Smooth muscle cell (in vitro differentiated cells): Measurements from ENCODE around the gene LRRC4C. TPM values are rescaled to one million over a fixed set of nuclear protein-coding genes. Genes with fewer than 3 reads are reported as not detected.

ENCODE experiments used
- DNase-seq: peaks from one replicate; lab custom pipeline; 2025; ENCODE audit not compliant: unreplicated experiment; lab: John Stamatoyannopoulos, UW
- H2AFZ ChIP-seq: fragments of 200-600 bp; sonication (generic); 2 replicates; pipeline ENCODE4 v1.6.0; 2016; ENCODE audit warnings: antibody characterized with exemption, low read depth, mild to moderate bottlenecking
- H3F3A ChIP-seq: fragments of 200-600 bp; sonication (generic); 2 replicates; pipeline ENCODE4 v1.6.0; 2017; ENCODE audit warnings: antibody characterized with exemption, low read depth
- H3K27ac ChIP-seq: fragments of 200-600 bp; sonication (generic); 2 replicates; pipeline ENCODE4 v1.5.1; 2016; ENCODE audit warnings: low read depth, mild to moderate bottlenecking
- H3K27me3 ChIP-seq: fragments of 200-600 bp; sonication (generic); 2 replicates; pipeline ENCODE4 v1.6.1; 2016; ENCODE audit warnings: low read depth, mild to moderate bottlenecking
- H3K36me3 ChIP-seq: fragments of 200-600 bp; sonication (generic); 2 replicates; pipeline ENCODE4 v1.5.1; 2016; ENCODE audit warnings: low read depth
- H3K4me1 ChIP-seq: fragments of 200-600 bp; sonication (generic); 2 replicates; pipeline ENCODE4 v1.5.1; 2016; ENCODE audit warnings: low read depth
- H3K4me2 ChIP-seq: fragments of 200-600 bp; sonication (generic); 2 replicates; pipeline ENCODE4 v1.6.0; 2016; ENCODE audit warnings: mild to moderate bottlenecking
- H3K4me3 ChIP-seq: fragments of 200-600 bp; sonication (generic); 2 replicates; pipeline ENCODE4 v1.5.1; 2016; ENCODE audit warnings: mild to moderate bottlenecking
- H3K79me2 ChIP-seq: fragments of 200-600 bp; sonication (generic); 2 replicates; pipeline ENCODE4 v1.6.0; 2016; ENCODE audit warnings: low read depth, mild to moderate bottlenecking
- H3K9ac ChIP-seq: fragments of 200-600 bp; sonication (generic); 2 replicates; pipeline ENCODE4 v1.6.0; 2016; ENCODE audit warnings: low read depth
- H3K9me3 ChIP-seq: fragments of 200-600 bp; sonication (generic); replicated peaks from 2 replicates; pipeline ENCODE4 v1.5.1; 2016; ENCODE audit warnings: low read depth
- H4K20me1 ChIP-seq: fragments of 200-600 bp; sonication (generic); 2 replicates; pipeline ENCODE4 v1.6.0; 2016; ENCODE audit warnings: low read depth
- WGBS: methylation state at CpG from one replicate; pipeline ENCODE4 v1.1.7; 2016; ENCODE audit warnings: low lambda C conversion rate; 5-methylcytosine and 5-hydroxymethylcytosine counted together
- polyA plus RNA-seq: library from polyadenylated mRNA; unstranded; fragments of >200 nt; fragmentation: Nextera tagmentation; extraction: Ambion mirVana; gene quantifications from 2 replicates; pipeline ENCODE4 v1.2.1, GENCODE V29; 2016
- total RNA-seq: library from RNA; depleted of rRNA; stranded (reverse); fragments of >200 nt; gene quantifications from 2 replicates; pipeline ENCODE4 v1.2.3, GENCODE V29; 2014
- TF ChIP-seq, protein P1 (sequence below): fragments of 200-600 bp; sonication (generic); IDR thresholded peaks from 2 replicates; pipeline ENCODE4 v1.5.1; 2017; ENCODE audit warnings: borderline replicate concordance, mild to moderate bottlenecking, antibody characterized with exemption; ENCODE audit not compliant: insufficient read depth, poor library complexity, severe bottlenecking

The LRRC4C gene
- total and polyA plus RNA-seq, 2 experiments from 2014 or later, result 7.3 to 10.1 TPM

DNA sequence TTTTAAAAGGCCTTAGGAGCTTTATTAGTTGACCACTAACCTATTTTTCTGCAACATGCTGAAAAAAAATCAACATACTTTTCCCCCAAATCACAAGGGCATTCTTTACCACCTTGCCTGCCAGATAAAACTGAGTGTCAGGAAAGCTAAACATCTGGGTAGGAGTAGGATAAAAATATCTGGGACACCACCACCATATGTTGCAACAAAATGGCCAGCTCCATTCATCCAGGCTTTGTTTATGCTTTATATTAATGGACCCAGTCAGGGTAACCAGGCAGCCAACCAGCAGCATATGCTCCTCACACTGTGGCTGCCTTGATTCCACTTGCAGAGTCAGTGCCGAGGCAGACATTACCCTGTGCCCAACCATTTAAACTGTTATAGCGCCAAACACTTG is 1024.5 kb downstream of the LRRC4C start:
- Histone ChIP-seq H3K4me3 (no peak overlapping the region), H3K4me2 (no peak overlapping the region), H3K9me3 (no peaks in the 10 kb centered on the region), H2AFZ (no peak overlapping the region), H3F3A (no peaks in the 10 kb centered on the region), H3K36me3 (no peaks in the 10 kb centered on the region), H3K79me2 (no peaks in the 10 kb centered on the region), H4K20me1 (no peaks in the 10 kb centered on the region), H3K27me3 (no peaks in the 10 kb centered on the region), H3K27ac (no peak overlapping the region), H3K4me1 (no peaks in the 10 kb centered on the region), H3K9ac (no peak overlapping the region)
- DNase-seq, result no peak
- TF ChIP-seq, protein P1, sequence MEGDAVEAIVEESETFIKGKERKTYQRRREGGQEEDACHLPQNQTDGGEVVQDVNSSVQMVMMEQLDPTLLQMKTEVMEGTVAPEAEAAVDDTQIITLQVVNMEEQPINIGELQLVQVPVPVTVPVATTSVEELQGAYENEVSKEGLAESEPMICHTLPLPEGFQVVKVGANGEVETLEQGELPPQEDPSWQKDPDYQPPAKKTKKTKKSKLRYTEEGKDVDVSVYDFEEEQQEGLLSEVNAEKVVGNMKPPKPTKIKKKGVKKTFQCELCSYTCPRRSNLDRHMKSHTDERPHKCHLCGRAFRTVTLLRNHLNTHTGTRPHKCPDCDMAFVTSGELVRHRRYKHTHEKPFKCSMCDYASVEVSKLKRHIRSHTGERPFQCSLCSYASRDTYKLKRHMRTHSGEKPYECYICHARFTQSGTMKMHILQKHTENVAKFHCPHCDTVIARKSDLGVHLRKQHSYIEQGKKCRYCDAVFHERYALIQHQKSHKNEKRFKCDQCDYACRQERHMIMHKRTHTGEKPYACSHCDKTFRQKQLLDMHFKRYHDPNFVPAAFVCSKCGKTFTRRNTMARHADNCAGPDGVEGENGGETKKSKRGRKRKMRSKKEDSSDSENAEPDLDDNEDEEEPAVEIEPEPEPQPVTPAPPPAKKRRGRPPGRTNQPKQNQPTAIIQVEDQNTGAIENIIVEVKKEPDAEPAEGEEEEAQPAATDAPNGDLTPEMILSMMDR, result no peak
- 96% methylated on average over 2 of the region's 2 CpGs for WGBS

DNA sequence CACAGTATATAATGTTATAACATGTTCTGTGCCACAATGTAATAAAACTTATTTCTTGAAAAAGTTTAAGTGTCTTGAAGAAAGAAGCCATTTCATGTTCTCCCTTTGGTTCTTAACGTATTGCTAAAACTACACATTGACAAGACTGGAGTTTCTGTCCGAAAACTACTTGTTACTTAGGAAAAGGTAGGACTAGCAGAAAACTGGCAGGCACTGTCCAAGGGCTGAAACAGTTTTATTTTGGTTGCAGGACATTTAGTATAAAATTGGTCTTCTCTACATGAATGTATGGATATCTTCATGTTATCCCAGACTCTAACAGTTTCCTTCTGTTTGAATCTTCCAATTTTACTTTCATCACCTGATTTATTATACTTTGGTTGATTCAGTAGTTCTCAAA is 1027.1 kb downstream of the LRRC4C start:
- TF ChIP-seq, protein P1, result no peak
- Histone ChIP-seq H2AFZ (no peak overlapping the region), H4K20me1 (no peaks in the 10 kb centered on the region), H3K79me2 (no peaks in the 10 kb centered on the region), H3K27me3 (no peaks in the 10 kb centered on the region), H3K36me3 (no peaks in the 10 kb centered on the region), H3K4me1 (no peaks in the 10 kb centered on the region), H3K27ac (no peak overlapping the region), H3K4me2 (no peak overlapping the region), H3F3A (no peaks in the 10 kb centered on the region), H3K4me3 (no peak overlapping the region), H3K9me3 (no peaks in the 10 kb centered on the region), H3K9ac (no peak overlapping the region)
- DNase-seq, result no peak
- 93% methylated on average over 2 of the region's 2 CpGs for WGBS

DNA sequence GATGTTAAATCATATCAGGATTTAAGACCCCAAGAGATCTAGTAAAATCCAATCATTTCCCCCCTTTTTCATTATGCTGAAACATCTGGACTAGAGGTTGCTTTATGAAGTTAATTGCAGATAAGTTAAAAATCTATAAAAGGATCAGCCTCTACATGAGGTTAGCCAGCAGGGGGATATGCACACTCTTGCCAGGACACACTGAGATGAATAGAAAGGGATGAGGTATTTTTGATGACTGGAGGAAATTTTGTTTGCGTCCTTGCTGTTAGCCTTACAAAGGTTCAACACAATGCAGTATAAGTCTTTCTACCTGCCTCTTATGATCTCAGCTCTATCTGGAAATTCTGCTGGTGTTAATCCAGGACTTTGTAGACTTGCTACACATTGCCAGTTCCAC is 1034.3 kb downstream of the LRRC4C start:
- no peaks in the 10 kb centered on the region for H3K4me1 ChIP-seq
- TF ChIP-seq, protein P1, result no peak
- no peaks in the 10 kb centered on the region for H3K36me3 ChIP-seq
- no peak overlapping the region for H3K9ac ChIP-seq
- H3F3A ChIP-seq, result no peaks in the 10 kb centered on the region
- no peak for DNase-seq
- no peak overlapping the region for H2AFZ ChIP-seq
- no peak overlapping the region for H3K4me2 ChIP-seq
- H3K4me3 ChIP-seq, result no peak overlapping the region
- H3K9me3 ChIP-seq, result no peaks in the 10 kb centered on the region
- H3K27me3 ChIP-seq, result no peaks in the 10 kb centered on the region
- no peaks in the 10 kb centered on the region for H3K79me2 ChIP-seq
- no peak overlapping the region for H3K27ac ChIP-seq
- no peaks in the 10 kb centered on the region for H4K20me1 ChIP-seq
- 90% methylated on average over 1 of the region's 1 CpG for WGBS

DNA sequence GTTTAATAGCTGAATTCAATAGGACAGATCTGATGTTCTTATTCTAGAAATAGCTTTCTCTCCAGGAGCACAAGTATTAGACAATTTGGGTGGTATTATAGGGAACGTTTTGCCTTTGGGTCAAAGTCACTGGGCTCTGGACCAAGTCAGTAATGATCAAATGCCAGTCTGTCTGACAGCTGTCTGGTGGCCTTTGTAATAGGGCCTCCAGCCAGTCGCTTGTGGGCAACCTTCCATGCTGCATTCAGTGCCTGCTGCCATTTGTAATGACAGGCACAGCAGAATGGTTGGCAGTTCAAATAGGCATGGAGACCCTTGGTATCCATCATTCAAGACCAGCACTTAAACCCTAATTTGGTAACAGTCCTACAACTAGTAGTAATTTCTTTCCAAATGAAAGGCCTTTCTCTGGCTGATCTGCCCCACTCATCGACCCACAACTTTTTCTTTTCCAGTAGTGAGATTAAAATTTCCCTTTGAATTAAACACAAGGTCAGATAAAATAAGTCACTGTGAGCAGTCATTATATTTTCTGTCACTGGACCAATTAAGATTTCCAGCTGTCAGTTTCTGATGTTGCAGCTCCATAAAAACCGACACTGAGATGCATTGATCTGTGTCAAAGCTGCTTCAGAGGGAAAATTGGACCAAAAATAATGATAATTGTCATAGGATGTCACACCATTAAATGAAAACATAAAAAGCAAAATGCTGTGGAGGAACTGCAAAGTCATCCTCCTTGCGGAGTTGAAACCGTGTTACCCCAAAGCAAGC is 1038.1 kb downstream of the LRRC4C start:
- no peaks in the 10 kb centered on the region for H3F3A ChIP-seq
- TF ChIP-seq, protein P1, result no peak
- no peaks in the 10 kb centered on the region for H3K9me3 ChIP-seq
- no peak for DNase-seq
- no peak overlapping the region for H3K9ac ChIP-seq
- no peak overlapping the region for H2AFZ ChIP-seq
- H3K79me2 ChIP-seq, result no peaks in the 10 kb centered on the region
- no peaks in the 10 kb centered on the region for H4K20me1 ChIP-seq
- H3K4me1 ChIP-seq, result no peaks in the 10 kb centered on the region
- no peak overlapping the region for H3K27ac ChIP-seq
- no peak overlapping the region for H3K4me2 ChIP-seq
- no peaks in the 10 kb centered on the region for H3K36me3 ChIP-seq
- 91% methylated on average over 6 of the region's 6 CpGs for WGBS
- H3K4me3 ChIP-seq, result no peak overlapping the region
- H3K27me3 ChIP-seq, result no peaks in the 10 kb centered on the region
